NCI-H128 (cell line): ENCODE results near the gene ZNF705A.
"Not testable (repeated sequence)": the region's sequence is repeated elsewhere in the genome, so short reads cannot be mapped to it uniquely, and the experiment has no call there.

Experiments used
- DNase-seq: peaks from one replicate; lab custom pipeline; 2025; ENCODE audit not compliant: unreplicated experiment; lab: John Stamatoyannopoulos, UW

Gene ZNF705A

DNA sequence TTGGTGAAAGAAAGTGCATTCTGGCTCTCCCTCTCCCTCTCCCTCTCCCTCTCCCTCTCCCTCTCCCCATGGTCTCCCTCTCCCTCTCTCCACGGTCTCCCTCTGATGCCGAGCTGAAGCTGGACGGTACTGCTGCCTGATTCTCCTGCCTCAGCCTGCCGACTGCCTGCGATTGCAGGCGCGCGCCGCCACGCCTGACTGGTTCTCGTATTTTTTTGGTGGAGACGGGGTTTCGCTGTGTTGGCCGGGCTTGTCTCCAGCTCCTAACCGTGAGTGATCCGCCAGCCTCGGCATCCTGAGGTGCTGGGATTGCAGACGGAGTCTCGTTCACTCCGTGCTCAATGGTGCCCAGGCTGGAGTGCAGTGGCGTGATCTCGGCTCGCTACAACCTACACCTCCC, 26.5 kb downstream of the ZNF705A start:
- not testable (repeated sequence) for DNase-seq

- DNase-seq = not testable (repeated sequence)
These were observed 27.4 kb downstream of the ZNF705A start for GRCh38 chr12:8184206-8184605.

GRCh38 chr12:8188088-8188487, 31.3 kb downstream of the ZNF705A start:
- DNase-seq = not testable (repeated sequence)

DNA sequence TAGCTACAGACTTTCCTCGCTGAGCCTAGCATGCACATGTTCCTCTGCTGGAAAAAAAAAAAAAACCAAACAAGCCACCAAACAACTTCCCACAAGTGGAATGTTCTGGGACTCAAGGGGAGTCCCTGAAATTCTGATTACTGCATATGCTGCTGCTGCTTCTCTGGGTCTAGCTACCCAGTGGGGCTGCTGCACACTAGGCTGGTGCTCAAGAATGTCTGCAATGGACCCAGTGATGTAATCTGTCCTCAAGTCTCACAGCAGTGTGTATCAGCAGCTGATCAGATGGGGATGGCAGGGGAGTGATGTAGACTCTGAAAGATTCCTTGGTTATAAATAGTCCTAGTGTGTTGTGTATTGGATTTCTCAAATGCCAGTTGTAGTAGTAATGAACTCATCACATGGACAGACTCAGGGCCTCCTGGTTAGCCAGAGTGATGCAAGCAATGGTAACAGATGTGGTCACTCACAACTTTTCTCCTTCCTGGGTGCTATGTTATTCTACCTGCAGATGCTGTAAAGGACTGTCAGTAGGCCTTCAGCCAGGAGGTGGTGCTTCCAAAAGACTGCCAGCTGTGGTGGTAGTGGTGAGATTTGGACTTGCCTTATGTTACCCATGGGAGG, 41.0 kb downstream of the ZNF705A start:
- not testable (repeated sequence) for DNase-seq

DNA sequence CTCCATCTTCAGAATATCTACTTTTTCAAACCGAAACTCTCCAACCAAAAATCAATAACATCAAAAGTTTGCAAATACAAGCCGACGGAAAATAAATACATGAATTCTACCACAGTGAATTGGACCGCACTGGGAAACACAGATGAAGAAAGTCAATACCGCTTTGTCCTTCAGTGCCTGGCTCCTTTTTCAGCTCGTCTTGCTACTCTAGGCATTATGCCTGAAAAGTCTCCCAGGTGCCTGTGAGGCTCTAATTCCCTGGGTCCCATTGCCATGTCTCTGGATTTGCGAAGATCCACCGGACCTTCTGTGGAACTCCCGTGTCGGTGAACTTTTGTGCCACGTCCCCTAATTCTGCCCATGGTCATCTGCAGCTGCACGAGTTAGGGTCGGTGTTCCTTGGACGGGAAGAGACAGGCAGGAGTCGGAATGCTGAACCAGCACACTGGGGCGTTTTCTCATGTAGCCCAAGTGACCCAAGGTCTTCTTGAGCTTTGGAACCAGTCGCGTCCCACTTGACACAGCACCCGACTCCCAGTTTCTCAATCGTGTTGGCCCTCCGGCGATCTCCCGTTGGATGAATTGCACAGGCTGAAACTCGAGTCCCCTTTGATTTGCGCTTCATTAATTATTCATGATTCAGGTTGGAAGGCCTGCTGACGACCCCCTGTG, 62.0 kb downstream of the ZNF705A start:
- DNase-seq = not testable (repeated sequence)

- not testable (repeated sequence) for DNase-seq
These were observed 64.6 kb downstream of the ZNF705A start for GRCh38 chr12:8221375-8221774.

GRCh38 chr12:8221844-8222243, 65.0 kb downstream of the ZNF705A start:
- not testable (repeated sequence) for DNase-seq

- DNase-seq = not testable (repeated sequence)
These were observed 65.5 kb downstream of the ZNF705A start for GRCh38 chr12:8222303-8222702.

GRCh38 chr12:8223646-8224045, 66.8 kb downstream of the ZNF705A start:
- DNase-seq = not testable (repeated sequence)

DNA sequence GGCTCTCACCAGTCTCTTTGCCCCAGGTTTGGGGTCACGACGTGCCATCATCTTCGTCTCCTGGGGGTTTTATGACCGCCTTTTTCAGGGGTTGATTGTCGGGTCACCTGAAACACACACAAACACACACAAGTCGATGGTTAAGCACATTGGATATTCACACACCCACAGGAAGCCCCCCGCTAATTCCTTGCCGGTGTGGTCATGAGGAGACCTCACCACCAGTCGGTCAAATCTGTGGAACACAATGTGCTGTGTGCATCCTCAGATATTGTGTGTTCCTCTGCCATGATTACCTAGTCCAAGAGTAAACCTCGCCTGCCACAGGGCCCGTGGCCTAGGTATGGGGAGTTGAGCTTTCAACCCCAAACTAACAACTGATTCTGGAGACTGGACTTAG, 68.0 kb downstream of the ZNF705A start:
- not testable (repeated sequence) for DNase-seq

- no peak for DNase-seq
These were observed 69.5 kb downstream of the ZNF705A start for GRCh38 chr12:8226355-8226754.

DNA sequence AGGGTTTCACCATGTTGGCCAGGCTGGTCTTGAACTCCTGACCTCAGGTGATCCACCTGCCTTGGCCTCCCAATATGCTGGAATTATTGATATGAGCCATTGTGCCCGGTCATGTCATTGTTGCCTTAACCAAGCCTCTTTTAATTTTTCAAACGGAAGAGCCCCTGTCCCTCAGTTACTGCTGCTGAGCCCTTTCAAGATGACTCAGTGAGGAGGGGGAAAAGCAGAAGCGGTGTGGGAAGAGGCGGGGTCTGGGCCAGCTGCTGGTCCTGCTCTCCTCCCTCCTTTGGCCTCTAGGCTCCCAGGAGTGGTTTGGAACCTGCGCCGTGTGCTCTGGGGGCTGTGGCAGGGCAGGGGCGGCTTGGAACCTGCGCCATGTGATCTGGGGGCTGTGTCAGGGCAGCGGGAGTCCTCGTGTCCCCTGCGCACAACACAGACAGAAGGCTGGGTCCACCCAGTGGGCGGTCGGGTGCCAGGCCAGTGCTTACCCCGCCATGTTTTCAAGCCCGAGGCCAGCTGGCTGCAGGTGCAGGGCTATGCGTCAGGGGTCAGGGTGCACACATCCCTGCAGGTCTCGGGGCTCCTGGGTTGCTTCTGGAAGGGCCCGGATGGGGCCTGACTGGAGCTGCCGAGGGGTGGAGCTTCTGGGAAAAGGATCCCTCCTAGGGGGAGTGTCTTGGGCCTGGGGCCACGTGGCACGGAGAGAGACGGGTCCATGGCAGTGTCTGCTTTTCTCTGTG, 70.3 kb downstream of the ZNF705A start, which contains the start of gene FAM90A1:
Gene FAM90A1 (minus strand): TSS at position 627 of the 740 bp plus-strand sequence. CDS start 2,786 bp downstream, outside the sequence.
- not testable (repeated sequence) for DNase-seq

DNA sequence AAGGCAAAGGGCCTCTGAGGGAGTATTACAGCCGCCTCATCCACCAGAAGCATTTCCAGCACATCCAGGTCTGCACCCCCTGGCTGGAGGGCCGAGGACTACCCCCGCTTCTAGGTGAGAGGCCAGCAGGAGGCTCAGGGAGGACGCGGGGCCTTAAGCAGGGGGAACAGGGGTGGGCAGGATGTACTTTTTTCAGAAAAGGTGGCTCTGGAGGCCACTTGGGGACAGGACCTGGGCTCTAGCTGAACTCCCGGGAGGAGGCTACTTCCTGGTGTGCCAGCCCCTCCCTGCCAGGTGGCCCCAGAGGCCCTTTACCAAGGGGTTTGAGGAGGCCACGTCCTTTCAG, 70.9 kb downstream of the ZNF705A start:
- not testable (repeated sequence) for DNase-seq

GRCh38 chr12:8228607-8229006, 71.8 kb downstream of the ZNF705A start:
- DNase-seq = not testable (repeated sequence)

- not testable (repeated sequence) for DNase-seq
These were observed 72.7 kb downstream of the ZNF705A start for GRCh38 chr12:8229486-8229885.
